ENCODE data around the gene FAM217A. TPM values are rescaled to one million over a fixed set of nuclear protein-coding genes. Genes with fewer than 3 reads are reported as not detected.

FAM217A gene, protein sequence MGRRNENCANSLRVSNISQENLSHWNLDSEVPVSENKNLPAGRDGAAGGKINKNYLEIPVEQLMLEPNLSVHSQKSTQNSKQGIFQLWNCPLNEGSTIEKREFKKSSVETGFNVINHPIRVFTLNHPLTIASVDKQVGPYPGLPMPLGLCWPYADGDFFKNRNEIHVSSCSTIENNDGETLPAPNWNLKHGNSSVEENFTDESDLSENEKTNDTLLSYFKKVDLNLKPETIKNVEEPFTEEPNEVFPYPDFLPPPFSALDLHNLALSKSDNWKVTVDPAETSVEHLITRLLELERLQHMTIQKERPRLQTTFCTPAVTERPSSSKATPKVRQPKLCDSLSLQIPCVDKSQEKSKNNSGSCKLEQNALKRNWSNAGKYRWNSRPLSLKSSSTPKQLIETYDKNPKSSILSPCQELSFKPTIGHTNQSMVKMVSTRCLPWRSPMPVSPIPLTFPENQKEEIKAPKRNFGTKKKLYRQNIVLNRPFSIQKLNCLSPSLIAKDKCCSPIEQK
- total RNA-seq: not detected in 2 replicates

GRCh38 chr6:4078691-4079471 is at the start of gene FAM217A:
FAM217A (minus strand) TSS chr6:4079137; CDS start chr6:4077414, 1,723 bp downstream.

Other genes with a start within 250 kb of the FAM217A start
- gene FAM50B, start 229.8 kb downstream of the FAM217A start, total RNA-seq: 5.8 and 7.5 TPM in 2 replicates
- 48.0 and 50.2 TPM in 2 replicates for gene ECI2, start 56.4 kb upstream of the FAM217A start, total RNA-seq

Data from pericardium fibroblast (primary cell).